GM19395 (cell line): ENCODE measurements around the gene C2orf68.
"Not testable (repeated sequence)": the region's sequence is repeated elsewhere in the genome, so short reads cannot be mapped to it uniquely, and the experiment has no call there.

Experiments
- ATAC-seq: cut with Tn5 transposase; IDR thresholded peaks from one replicate; pipeline ENCODE4 v1.9.1; 2021; ENCODE audit warnings: mild to moderate bottlenecking, moderate library complexity; ENCODE audit not compliant: unreplicated experiment

C2orf68 gene

DNA sequence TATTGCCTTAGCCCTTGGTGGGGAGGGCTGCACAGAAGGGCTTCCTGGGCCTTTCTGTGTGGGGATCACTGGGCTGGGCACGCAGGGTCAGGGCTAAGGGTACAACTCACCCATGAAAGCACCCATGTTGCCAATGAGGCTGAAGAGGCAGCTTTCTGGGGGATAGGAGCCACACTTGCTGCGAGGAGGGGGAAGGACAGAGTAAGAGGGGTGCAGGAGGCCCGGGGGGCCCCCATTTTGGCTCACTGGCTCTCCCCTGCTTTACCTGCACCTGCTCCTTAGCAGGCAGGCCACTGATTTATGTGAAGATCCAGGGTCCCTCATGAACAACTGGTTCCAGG is 11.7 kb downstream of the C2orf68 start:
- ATAC-seq: no peak

DNA sequence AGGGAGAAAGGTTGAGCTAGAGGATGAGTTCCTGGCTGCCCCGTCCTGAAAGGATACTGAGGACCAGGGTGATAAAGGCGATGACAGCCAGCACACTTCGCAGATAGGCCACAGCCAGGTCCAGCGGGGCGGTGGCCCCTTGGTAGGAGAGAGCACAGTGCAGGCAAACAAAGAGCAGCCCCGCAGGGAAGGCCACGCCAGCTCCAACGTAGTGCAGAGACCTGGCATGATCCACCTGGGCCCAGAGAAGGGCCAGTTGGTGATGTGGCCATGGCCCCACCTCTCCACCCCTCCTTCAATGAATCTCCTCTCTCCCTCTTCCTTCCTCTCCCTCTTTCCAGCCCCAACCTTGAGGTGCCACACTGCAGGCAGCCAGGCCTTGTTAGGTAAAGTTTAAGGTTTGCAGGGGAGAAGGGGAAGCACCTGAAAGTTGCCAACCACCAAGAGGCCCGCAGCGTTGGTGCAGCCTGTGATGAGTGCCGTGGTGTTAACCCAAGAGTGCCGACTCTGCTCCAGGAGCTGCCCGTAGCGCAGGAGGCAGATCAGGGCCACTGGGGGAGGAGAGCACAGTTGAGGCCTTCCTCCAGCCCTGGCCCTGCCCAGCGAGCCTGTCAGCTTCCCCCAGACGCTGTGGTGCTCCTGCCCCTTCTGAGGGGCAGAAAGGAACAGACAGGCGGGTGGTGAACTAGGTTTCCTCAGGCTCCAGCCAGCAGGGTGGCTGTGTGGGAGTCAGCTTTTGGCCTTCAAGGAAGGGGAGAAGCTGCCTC is 12.2 kb downstream of the C2orf68 start:
- no peak for ATAC-seq

DNA sequence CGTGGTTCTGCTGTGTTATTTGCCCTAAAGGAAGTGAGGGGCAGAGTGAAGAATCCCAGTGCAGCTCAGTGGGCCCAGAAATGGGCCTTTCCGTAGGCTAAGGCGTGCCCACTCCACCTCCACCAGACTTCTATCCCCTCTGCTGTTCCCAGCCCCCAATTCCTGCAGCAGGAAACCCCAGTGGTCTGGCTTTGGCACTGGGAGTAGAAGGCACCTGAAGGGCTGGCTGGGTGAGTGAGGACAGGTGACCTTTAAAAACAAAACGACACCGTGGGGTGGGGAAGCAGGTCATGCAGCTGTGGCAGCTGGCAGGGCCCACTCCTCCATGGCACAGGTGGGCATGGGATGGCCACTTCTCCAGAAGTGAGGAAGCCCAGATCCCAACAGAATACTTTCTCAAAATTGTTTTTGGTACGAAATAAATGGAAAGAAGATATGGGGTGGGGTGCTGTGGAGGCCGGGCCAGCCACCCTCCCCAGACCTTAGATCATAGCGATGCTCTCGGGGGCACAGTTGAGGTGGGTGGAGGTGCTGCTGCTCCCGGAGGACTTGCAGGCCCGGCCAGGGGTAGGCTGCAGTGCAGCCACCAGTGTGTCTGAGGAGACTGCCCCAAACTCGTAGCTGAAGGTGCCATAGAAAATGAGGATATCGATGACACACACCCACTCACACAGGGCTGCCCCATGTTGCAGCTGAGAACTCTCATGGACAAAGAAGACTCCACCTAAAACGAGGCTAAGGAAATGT is 13.1 kb downstream of the C2orf68 start:
- ATAC-seq: no peak

DNA sequence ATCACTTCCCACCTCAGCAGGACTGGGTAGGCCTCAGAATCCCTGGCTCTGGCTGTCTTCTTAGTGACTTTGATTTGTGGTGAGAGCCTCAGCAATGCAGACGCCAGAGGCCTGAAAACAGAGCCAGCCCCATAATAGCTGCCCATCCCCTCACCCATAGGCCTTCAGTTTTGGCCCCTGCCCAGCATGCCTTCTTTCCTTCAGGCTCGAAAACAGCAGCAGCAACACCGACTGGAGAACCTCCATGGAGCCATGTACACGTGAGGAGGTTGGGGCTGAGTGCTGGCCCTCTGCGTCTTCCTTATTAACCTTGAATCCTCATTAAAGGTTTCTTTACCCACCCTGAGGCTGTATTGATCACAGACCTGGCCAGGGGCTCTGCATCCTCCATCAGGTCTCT is 14.6 kb downstream of the C2orf68 start:
- no peak for ATAC-seq

DNA sequence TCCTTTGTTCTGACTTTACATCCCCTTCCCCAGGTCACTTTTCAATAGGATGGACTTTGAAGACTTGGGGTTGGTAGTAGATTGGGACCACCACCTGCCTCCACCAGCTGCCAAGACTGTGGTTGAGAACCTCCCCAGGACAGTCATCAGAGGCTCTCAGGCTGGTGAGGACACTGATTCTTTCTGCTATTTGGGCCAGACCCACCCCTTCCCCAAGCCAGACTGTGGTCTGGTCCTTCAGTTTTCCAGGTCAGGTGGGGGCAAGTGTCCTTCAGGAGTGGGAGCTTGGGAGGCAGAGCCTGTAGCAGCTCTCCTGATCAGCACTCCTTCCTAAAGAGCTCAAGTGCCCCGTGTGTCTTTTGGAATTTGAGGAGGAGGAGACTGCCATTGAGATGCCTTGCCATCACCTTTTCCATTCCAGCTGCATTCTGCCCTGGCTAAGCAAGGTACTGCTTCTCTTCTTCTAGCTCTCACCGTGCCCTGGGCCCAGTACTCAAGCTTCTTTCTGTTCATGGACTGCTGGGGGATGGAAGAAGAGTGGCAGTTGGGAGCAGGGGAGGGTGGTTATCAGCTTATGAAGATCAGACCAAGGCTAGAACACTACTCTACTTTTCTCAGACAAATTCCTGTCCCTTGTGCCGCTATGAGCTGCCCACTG is 15.3 kb downstream of the C2orf68 start:
- ATAC-seq: no peak

DNA sequence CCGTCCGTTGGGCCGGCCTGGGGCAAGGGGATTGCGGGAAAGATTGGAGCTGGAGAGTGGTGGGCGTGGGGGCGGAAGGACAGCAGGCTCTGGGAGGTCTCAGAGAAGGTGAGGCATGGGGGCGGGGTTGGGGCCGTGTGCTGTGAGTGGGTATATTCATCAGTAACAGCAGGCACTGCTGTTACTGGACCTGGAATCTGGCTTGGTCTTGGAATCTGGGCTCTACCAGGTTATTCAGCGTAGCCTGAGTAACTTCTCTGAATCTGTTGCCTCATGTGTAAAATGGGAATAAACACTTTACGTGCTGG is 15.9 kb downstream of the C2orf68 start:
- ATAC-seq: peak; percentile 1

DNA sequence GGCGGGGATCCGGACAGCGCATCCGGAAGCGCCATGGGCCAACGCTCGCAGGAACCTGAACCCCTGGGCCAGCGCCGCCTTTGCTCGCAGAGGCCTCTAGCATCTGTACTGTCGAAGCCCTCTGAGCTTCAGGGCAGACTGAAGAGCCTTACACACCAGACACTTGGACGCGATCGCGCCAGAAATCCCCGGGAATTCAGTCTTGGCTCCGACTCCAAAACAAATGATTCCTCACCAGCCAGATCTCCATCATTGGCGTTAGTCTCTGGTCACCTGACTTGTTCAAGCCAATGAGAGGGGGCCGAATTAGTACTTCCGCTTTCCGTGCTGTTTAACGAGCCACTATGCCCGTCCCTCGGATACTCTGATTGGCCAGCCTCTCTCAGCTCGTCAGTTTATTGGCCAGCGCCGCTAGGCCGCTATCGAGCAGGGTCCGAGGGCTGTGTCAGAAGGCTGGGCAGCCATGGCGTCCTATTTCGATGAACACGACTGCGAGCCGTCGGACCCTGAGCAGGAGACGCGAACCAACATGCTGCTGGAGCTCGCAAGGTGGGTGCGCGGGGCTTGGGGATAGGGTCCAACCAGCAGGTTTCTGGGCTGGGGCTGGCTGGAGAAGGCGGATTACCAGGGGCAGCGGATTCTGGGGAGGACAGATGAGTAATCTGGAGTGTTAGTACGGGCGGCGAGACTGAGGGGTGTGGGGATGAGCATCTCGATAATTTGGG is 16.4 kb downstream of the C2orf68 start, which contains the start of gene RNF181:
TSS of gene RNF181 (plus strand) at position 445 of the 725 bp plus-strand sequence. CDS start at position 464, 19 bp downstream.
- peak; percentile 99 for ATAC-seq

DNA sequence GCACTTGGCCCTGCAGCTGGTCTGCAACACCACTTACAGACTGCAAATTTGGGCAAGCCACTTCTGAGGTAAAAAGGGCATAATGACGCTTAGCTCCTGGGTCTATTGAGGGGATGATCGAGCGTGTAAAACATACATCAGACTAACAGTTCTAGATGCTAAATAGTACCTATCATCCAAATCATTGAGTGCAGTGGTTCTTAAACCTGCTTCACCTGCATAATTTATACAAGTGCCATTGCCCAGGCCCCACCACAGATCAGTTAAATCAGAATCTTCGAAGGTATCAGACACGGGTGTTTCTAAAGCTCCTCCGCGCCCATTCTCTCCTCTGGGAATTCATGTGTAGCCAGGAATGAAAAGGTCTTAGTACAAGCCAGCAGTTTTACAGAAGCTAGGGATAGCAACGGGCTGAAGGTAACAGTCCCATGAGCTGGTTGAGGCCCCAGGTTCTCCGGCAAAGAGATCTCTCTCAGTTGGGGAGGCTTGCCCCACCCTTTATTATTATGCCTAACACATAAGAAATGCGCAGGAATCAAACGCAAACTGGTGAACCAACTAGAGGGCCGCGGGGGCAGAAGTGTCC is 17.1 kb downstream of the C2orf68 start:
- no peak for ATAC-seq

DNA sequence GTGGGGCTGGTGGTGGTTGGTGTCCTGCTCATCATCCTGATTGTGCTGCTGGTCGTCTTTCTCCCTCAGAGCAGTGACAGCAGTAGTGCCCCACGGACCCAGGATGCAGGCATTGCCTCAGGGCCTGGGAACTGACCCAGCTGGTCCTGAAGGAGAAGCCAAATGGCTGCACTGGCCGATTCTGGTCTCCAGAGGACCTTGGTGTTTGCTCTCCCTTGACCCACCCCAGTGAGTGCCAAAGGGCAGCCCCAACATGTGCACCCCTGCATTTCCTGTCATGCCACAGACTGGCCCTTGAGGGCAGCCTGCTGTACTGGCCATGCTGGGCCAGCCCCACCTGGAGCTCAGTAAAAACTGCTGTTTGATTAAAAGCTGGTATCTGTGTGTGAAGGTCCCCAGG is 18.8 kb downstream of the C2orf68 start:
- no peak for ATAC-seq

DNA sequence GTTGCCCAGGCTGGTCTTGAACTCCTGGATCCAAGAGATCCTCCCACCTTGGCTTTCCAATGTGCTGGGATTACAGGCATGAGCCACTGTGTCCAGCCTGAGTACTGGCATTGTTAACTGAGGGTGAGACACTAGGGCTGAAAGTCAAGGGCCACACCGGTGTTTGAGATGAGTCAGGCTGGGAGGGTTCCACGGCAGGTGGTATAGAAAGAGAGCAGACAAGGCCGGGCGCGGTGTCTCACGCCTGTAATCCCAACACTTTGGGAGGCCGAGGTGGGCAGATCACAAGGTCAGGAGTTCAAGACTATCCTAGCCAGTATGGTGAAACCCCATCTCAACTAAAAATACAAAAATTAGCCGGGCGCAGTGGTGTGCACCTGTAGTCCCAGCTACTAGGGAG is 19.6 kb downstream of the C2orf68 start:
- ATAC-seq: not testable (repeated sequence)

DNA sequence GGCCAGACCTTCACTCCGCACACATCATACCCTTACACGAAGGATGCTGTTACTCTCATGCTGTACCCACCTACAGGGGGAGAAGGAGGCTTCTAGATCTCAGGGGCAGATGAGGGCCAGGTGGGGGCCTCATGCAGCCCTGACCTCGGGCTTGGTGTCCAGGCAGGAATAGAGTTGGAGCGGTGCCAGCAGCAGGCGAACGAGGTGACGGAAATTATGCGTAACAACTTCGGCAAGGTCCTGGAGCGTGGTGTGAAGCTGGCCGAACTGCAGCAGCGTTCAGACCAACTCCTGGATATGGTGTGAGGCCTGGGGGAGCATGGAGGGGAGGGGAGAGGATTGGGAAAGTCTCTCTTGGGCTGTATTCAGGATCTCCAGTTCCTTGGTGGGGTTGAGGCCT is 20.3 kb downstream of the C2orf68 start:
- no peak for ATAC-seq

DNA sequence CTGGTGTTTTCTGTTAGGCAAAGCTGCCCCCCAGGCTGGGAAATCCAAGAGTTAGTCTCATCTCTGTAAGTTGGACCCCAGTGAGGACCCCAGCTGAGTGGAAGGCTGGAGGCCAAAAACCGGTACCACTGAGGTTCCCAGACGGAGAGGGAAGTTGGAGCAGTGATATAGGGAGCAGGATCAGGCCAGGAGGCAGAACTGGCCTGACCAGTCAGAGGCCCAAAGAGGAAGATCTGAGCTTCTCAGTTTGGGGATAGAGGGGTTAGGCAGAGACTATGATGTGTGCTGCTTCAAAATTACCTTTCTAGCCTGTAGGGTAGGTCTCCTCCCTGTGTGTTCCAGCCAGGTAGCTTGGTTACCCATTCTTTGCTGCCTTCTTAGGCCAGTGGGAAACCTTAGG is 20.9 kb downstream of the C2orf68 start:
- no peak for ATAC-seq

DNA sequence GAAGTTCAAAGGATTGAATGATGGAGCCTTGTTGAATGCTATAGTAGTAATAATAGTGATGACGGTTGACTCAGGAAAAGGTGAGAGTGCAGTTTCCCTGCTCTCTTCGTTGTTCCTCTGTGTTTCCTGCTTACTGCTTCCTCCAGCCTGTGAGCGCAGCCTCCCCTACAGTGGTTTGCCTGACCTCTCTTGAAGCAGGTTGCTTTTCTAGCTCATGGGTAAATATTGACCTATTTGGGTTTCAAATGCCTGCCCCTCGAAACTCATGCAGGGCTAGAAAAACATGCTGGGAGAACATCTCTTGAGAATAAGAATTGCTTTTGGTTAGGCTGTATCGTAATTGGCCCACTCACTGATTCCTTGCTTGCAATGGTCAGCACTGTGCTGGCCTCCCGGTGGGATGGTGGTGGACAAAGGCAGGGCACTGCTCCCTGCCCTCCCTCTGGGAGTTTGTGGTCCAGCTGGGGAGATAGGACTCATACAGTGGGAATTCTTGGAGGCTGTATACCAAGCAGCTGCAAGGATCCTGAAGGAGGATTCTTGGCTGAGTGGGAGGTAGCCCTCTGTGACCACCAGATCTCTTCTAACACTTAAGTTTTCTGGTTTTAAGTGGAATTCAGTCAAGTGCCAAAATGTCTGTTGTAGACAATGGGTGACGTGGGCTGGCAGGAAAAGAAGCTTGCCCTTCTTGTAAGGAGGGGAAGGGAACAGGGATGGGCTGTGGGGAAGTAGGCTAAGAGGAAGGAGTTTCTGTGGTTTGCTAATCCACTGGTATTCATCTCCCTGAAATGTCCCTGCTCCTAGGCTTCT is 21.7 kb downstream of the C2orf68 start:
- ATAC-seq: no peak

DNA sequence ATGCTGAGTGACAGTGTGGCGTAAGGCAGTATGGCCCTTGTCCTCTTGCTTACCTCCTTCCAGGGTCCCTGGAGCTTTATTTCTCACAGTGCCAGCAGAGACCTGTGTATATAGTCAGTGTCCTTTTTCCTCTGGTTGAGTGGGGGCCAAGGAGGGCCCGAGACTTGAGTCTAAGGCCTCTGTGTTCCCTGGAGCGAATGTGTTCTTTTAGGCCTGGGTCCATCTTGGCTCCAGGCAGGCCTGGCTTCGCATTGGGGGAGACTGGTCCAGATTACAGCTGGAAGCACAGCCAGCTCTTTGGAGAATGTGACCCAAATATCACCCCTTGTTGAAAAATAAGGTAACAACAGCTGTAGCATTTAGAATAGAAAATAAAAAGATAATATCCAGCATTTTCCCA is 22.7 kb downstream of the C2orf68 start:
- no peak for ATAC-seq

DNA sequence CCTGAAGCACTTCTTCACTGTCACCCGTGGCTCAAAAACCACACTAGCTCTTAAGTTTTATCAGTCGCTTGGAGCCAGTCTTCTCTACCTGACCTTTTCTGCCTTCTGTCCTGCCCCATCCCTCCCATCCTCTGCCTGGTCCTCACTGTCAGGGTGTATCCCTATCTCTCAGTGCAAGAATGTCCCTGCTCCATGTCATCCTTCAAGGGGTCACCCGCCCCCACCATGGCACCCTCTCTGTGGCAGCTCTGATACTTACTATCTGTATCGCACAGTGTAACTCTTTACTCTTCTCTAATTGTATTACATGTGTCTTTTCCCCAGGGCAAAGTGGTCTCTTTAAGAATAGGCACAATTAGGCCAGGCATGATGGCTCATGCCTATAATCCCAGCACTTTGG is 23.2 kb downstream of the C2orf68 start:
- no peak for ATAC-seq

DNA sequence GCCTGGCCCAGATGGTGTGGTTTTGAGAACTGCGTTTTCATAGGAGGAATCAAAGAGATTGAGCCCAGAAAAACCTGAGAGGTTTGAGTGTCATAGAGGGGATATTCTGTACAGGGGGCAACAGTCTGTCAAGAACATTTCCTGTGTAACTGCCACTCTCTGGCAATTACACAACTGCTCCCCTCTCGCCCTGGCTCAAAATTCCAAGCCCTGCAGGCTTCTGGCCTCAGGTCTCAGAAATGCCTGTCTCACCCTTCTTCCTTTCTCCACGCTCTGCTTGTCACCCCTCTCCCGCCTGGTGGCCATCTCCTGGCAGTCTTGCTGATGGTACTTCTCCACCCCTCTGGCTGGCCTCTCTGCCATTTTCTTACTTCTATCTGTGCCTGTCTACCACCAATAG is 23.6 kb downstream of the C2orf68 start:
- no peak for ATAC-seq

DNA sequence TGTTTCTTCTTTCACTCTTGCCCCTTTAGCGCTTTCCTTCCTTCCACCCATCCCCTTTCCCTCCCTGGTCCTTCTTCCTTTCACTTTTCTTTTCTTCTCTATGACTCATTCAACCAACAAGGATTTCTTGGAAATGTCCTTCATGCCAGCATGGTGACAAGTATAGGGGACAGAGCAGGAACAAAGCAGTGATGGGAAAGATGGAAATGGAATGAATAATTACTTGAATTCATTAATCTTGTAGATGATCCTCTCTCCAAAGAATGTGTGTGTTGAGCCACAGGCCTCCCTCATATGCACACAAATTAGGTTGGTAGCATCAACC is 26.1 kb downstream of the C2orf68 start:
- no peak for ATAC-seq

DNA sequence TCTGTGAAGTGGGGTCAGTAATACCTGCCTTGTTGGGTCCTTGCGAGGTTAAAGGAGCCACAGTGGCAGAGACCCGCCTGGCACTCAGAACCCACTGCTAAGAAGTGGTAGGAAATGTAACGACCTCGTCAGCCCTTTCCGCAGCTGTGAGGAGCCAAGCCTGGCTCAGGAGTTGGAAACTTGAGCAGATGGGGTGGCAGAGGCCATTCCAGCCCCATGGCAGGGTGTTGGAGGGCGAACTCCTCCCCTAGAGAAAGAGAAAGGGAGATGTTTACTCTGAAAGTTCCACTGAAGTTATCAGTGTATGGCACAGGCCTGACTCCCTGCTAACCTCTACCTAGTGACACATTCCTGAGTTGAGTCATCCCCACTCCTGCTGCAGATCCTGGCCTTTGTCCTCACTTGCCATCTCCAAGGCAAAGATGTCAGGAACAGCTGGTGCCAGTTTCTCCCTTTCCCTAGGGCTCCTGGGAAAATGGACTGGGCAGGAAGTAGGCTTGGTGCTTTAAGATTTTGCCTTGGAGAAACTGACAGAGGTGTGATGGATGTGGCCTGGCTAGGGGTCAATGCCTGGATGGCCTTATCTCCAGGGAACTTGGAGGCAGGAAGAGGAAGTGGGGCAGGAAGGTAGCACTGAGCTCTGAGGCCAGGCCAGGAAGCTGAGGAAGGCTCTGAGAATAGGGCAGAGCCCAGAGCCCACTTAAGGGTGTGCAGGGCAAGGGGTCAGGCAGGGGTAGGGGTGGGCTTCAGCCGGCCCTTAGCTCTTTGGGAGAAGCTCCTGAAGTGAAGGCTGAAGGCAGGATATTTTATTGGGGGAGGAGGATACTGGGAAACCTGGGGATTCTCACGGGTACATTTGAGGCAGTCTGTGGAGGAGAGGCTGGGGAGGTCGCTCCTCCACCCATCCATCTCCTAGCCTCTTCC is 26.7 kb downstream of the C2orf68 start:
- peak; percentile 61 for ATAC-seq

DNA sequence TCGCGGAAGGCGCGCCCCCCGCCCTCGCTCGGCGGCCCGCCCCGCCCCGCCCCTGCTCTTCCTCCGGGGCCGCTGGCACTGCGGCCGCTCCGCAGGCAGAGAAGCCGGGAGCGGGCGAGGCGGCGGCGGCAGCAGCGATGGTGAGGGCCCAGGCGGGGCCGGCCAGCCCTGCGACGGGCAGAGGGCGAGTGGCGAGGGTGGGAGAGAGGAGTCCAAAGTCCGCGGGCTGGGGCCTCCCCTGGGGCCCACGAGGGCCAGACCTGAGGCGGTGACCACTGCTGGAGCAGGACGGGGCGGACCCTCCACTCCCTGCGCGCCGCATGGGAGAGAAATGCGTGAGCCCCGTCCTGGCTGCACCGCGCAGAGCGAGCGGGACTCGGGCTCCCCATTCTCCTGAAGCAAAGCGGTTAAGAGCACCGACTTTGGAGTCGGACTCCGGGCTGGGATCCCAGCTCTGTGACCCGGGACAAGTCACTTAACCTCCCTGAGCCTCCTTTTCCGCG is 27.5 kb downstream of the C2orf68 start, which contains the start of gene VAMP5:
TSS of gene VAMP5 (plus strand) at position 78 of the 503 bp plus-strand sequence. CDS start at position 138, 60 bp downstream.
- peak; percentile 61 for ATAC-seq
